ENCODE measurements around the gene IRF2.

IRF2 gene

GRCh38 chr4:184479516-184479950 is 5.2 kb upstream of the IRF2 start:
- WGBS (ENCODE audit: extremely low coverage, insufficient coverage, insufficient read length) = no CpG with 5 or more reads among the region's 1 CpG
- Histone ChIP-seq H3K27me3 (ENCODE audit: insufficient read depth, low read length) (no peaks in the 10 kb centered on the region), H3K79me2 (ENCODE audit: control insufficient read depth, insufficient read depth, low read length, poor library complexity) (no peaks in the 10 kb centered on the region), H3K79me1 (ENCODE audit: low read length) (peaks cover 2% of the 10 kb centered on the region), H4K91ac (ENCODE audit: low read depth, low read length) (no peak overlapping the region), H3K23ac (ENCODE audit: low read length) (no peak overlapping the region), H3K4me2 (ENCODE audit: low read length) (no peak overlapping the region), H2AK5ac (ENCODE audit: low read length) (no peak overlapping the region), H2BK12ac (ENCODE audit: low read length) (no peak overlapping the region), H2BK120ac (ENCODE audit: insufficient read depth, low read length, poor library complexity) (no peak overlapping the region), H2BK5ac (ENCODE audit: low read depth, low read length, poor library complexity) (no peak overlapping the region), H3K18ac (ENCODE audit: low read length) (no peak overlapping the region), H3K14ac (ENCODE audit: low read length) (no peak overlapping the region), H3K9me3 (ENCODE audit: insufficient read depth, low read depth, low read length) (peaks cover 3% of the 10 kb centered on the region), H3K4me1 (ENCODE audit: control insufficient read depth in 1 of 2, insufficient read depth in 2 of 2, low read length in 2 of 2) (peaks cover 0 to 6% of the 10 kb centered on the region in 2 experiments), H3K36me3 (ENCODE audit: control insufficient read depth in 1 of 2, insufficient read depth in 2 of 2, low read length in 2 of 2) (no peaks in the 10 kb centered on the region), H3K4me3 (ENCODE audit: low read depth, low read length) (no peak overlapping the region), H3K9ac (ENCODE audit: low read length) (no peak overlapping the region), H3K27ac (ENCODE audit: low read depth, low read length) (no peak overlapping the region), H3K4ac (ENCODE audit: low read depth, low read length) (no peak overlapping the region), H4K12ac (ENCODE audit: low read depth, low read length) (no peak overlapping the region), H4K8ac (ENCODE audit: low read depth, low read length) (no peak overlapping the region), H2AFZ (ENCODE audit: insufficient read depth, low read length, poor library complexity) (no peak overlapping the region)
- DNase-seq = peak in 1 of 2 donors; percentile 10

GRCh38 chr4:184477201-184477999 is 3.0 kb upstream of the IRF2 start:
- no peak overlapping the region for H2BK12ac ChIP-seq (ENCODE audit: low read length)
- no peak for DNase-seq

GRCh38 chr4:184476695-184477094 is 2.3 kb upstream of the IRF2 start:
- Histone ChIP-seq H2AFZ (ENCODE audit: insufficient read depth, low read length, poor library complexity) (no peak overlapping the region), H3K9ac (ENCODE audit: low read length) (no peak overlapping the region), H3K36me3 (ENCODE audit: control insufficient read depth in 1 of 2, insufficient read depth in 2 of 2, low read length in 2 of 2) (no peaks in the 10 kb centered on the region), H3K4me3 (ENCODE audit: low read depth, low read length) (no peak overlapping the region), H3K27ac (ENCODE audit: low read depth, low read length) (no peak overlapping the region), H3K9me3 (ENCODE audit: insufficient read depth, low read depth, low read length) (no peaks in the 10 kb centered on the region), H3K4me2 (ENCODE audit: low read length) (no peak overlapping the region), H3K4me1 (ENCODE audit: control insufficient read depth in 1 of 2, insufficient read depth in 2 of 2, low read length in 2 of 2) (peaks cover 0 to 9% of the 10 kb centered on the region in 2 experiments), H4K12ac (ENCODE audit: low read depth, low read length) (no peak overlapping the region), H2BK5ac (ENCODE audit: low read depth, low read length, poor library complexity) (no peak overlapping the region), H3K23ac (ENCODE audit: low read length) (peak overlapping the region; percentile 78), H2BK120ac (ENCODE audit: insufficient read depth, low read length, poor library complexity) (no peak overlapping the region), H3K4ac (ENCODE audit: low read depth, low read length) (no peak overlapping the region), H4K8ac (ENCODE audit: low read depth, low read length) (no peak overlapping the region), H3K18ac (ENCODE audit: low read length) (no peak overlapping the region), H3K79me2 (ENCODE audit: control insufficient read depth, insufficient read depth, low read length, poor library complexity) (peaks cover 9% of the 10 kb centered on the region), H4K91ac (ENCODE audit: low read depth, low read length) (no peak overlapping the region), H3K27me3 (ENCODE audit: insufficient read depth, low read length) (no peaks in the 10 kb centered on the region), H3K14ac (ENCODE audit: low read length) (no peak overlapping the region), H3K79me1 (ENCODE audit: low read length) (peaks cover 18% of the 10 kb centered on the region), H2BK12ac (ENCODE audit: low read length) (no peak overlapping the region), H2AK5ac (ENCODE audit: low read length) (no peak overlapping the region)
- WGBS (ENCODE audit: extremely low coverage, insufficient coverage, insufficient read length) = no CpG with 5 or more reads among the region's 8 CpGs
- no peak for DNase-seq

More at GRCh38 chr4:184477201-184477999, 3.0 kb upstream of the IRF2 start:
- H3K14ac ChIP-seq (ENCODE audit: low read length) = no peak overlapping the region
- no peak overlapping the region for H3K27ac ChIP-seq (ENCODE audit: low read depth, low read length)
- H2AFZ ChIP-seq (ENCODE audit: insufficient read depth, low read length, poor library complexity) = no peak overlapping the region
- peaks cover 0 to 6% of the 10 kb centered on the region in 2 experiments for H3K4me1 ChIP-seq (ENCODE audit: control insufficient read depth in 1 of 2, insufficient read depth in 2 of 2, low read length in 2 of 2)
- H2BK120ac ChIP-seq (ENCODE audit: insufficient read depth, low read length, poor library complexity) = no peak overlapping the region
- H4K12ac ChIP-seq (ENCODE audit: low read depth, low read length) = no peak overlapping the region
- H2BK5ac ChIP-seq (ENCODE audit: low read depth, low read length, poor library complexity) = no peak overlapping the region
- H3K23ac ChIP-seq (ENCODE audit: low read length) = peak overlapping the region; percentile 78
- H4K91ac ChIP-seq (ENCODE audit: low read depth, low read length) = no peak overlapping the region
- H2AK5ac ChIP-seq (ENCODE audit: low read length) = no peak overlapping the region
- no peak overlapping the region for H3K18ac ChIP-seq (ENCODE audit: low read length)
- no peak overlapping the region for H3K4me3 ChIP-seq (ENCODE audit: low read depth, low read length)
- no peaks in the 10 kb centered on the region for H3K27me3 ChIP-seq (ENCODE audit: insufficient read depth, low read length)
- no peaks in the 10 kb centered on the region for H3K9me3 ChIP-seq (ENCODE audit: insufficient read depth, low read depth, low read length)
- H3K4me2 ChIP-seq (ENCODE audit: low read length) = no peak overlapping the region
- H3K4ac ChIP-seq (ENCODE audit: low read depth, low read length) = no peak overlapping the region
- WGBS (ENCODE audit: extremely low coverage, insufficient coverage, insufficient read length) = no CpG with 5 or more reads among the region's 9 CpGs
- H4K8ac ChIP-seq (ENCODE audit: low read depth, low read length) = no peak overlapping the region
- peaks cover 18% of the 10 kb centered on the region for H3K79me1 ChIP-seq (ENCODE audit: low read length)
- no peaks in the 10 kb centered on the region for H3K36me3 ChIP-seq (ENCODE audit: control insufficient read depth in 1 of 2, insufficient read depth in 2 of 2, low read length in 2 of 2)
- H3K9ac ChIP-seq (ENCODE audit: low read length) = no peak overlapping the region
- peaks cover 9% of the 10 kb centered on the region for H3K79me2 ChIP-seq (ENCODE audit: control insufficient read depth, insufficient read depth, low read length, poor library complexity)

GRCh38 chr4:184475498-184475897 is 1.1 kb upstream of the IRF2 start:
- H3K14ac ChIP-seq (ENCODE audit: low read length) = no peak overlapping the region
- H3K4me1 ChIP-seq (ENCODE audit: control insufficient read depth in 1 of 2, insufficient read depth in 2 of 2, low read length in 2 of 2) = peaks cover 0 to 9% of the 10 kb centered on the region in 2 experiments
- H2AFZ ChIP-seq (ENCODE audit: insufficient read depth, low read length, poor library complexity) = no peak overlapping the region
- peaks cover 9% of the 10 kb centered on the region for H3K79me2 ChIP-seq (ENCODE audit: control insufficient read depth, insufficient read depth, low read length, poor library complexity)
- H3K36me3 ChIP-seq (ENCODE audit: control insufficient read depth in 1 of 2, insufficient read depth in 2 of 2, low read length in 2 of 2) = no peaks in the 10 kb centered on the region
- no peak overlapping the region for H3K23ac ChIP-seq (ENCODE audit: low read length)
- no peak overlapping the region for H3K4me3 ChIP-seq (ENCODE audit: low read depth, low read length)
- H3K4ac ChIP-seq (ENCODE audit: low read depth, low read length) = no peak overlapping the region
- no peak overlapping the region for H4K91ac ChIP-seq (ENCODE audit: low read depth, low read length)
- no peak overlapping the region for H4K8ac ChIP-seq (ENCODE audit: low read depth, low read length)
- no peak overlapping the region for H2BK5ac ChIP-seq (ENCODE audit: low read depth, low read length, poor library complexity)
- H3K27ac ChIP-seq (ENCODE audit: low read depth, low read length) = no peak overlapping the region
- no peaks in the 10 kb centered on the region for H3K9me3 ChIP-seq (ENCODE audit: insufficient read depth, low read depth, low read length)
- no peak overlapping the region for H2AK5ac ChIP-seq (ENCODE audit: low read length)
- no peak overlapping the region for H3K9ac ChIP-seq (ENCODE audit: low read length)
- no peak for DNase-seq
- no peaks in the 10 kb centered on the region for H3K27me3 ChIP-seq (ENCODE audit: insufficient read depth, low read length)
- H2BK120ac ChIP-seq (ENCODE audit: insufficient read depth, low read length, poor library complexity) = no peak overlapping the region
- H3K4me2 ChIP-seq (ENCODE audit: low read length) = peak overlapping the region; percentile 96
- H3K18ac ChIP-seq (ENCODE audit: low read length) = no peak overlapping the region
- no peak overlapping the region for H2BK12ac ChIP-seq (ENCODE audit: low read length)
- no CpG with 5 or more reads among the region's 6 CpGs for WGBS (ENCODE audit: extremely low coverage, insufficient coverage, insufficient read length)
- H4K12ac ChIP-seq (ENCODE audit: low read depth, low read length) = no peak overlapping the region
- H3K79me1 ChIP-seq (ENCODE audit: low read length) = peaks cover 18% of the 10 kb centered on the region
